Endothelial cell of umbilical vein (primary cell): Measurements from ENCODE around the gene KDM5B. TPM values are rescaled to one million over a fixed set of nuclear protein-coding genes. Genes with fewer than 3 reads are reported as not detected.

Source experiments
- BruUV-seq: library from RNA; stranded (reverse); fragments of 400-500 nt; replicated peaks from 2 replicates; lab custom pipeline; 2021; lab: Mats Ljungman, UMichigan
- CTCF ChIA-PET: fragments of 300-600, 350-600 bp; sonication (Branson Sonifier 250); formaldehyde crosslinking; loops from one replicate; lab custom pipeline; 2021; ENCODE audit warnings: antibody characterized with exemption, inconsistent platforms; lab: Charles Lee
- POLR2A ChIA-PET: fragments of 300-600, 350-600 bp; sonication (Branson Sonifier 250); formaldehyde crosslinking; loops from one replicate; lab custom pipeline; 2021; ENCODE audit warnings: antibody characterized with exemption, inconsistent platforms; lab: Charles Lee
- DNase-seq: peaks from one replicate; pipeline ENCODE4 v3.0.0-alpha.2; 2011; ENCODE audit warnings: low read depth, low spot score
- FAIRE-seq: peaks from 2 replicates; lab custom pipeline; 2011; peaks lifted over from hg19 to GRCh38; lab: Jason Lieb, UNC
- H2AFZ ChIP-seq: 2 replicates; pipeline ENCODE4 v1.6.0; 2012; ENCODE audit warnings: low read depth, low read length, control low read depth, inconsistent platforms
- H3K27ac ChIP-seq: 2 replicates; pipeline ENCODE4 v1.5.1; 2011; ENCODE audit warnings: low read depth, mild to moderate bottlenecking, control low read depth, low read length, moderate library complexity; ENCODE audit not compliant: insufficient read depth
- H3K27me3 ChIP-seq, 2 experiments: 2 replicates each; pipeline versions ENCODE4 v1.6.0 to v1.6.1; 2011; ENCODE audit warnings: low read length in 2 of 2, mixed read lengths in 1 of 2; ENCODE audit not compliant: control insufficient read depth in 2 of 2, insufficient read depth in 2 of 2
- H3K36me3 ChIP-seq, 2 experiments: 2 replicates in 1 of 2; 3 replicates in 1 of 2; pipeline ENCODE4 v1.5.1; 2011; ENCODE audit warnings: low read length in 2 of 2, mild to moderate bottlenecking in 1 of 2, moderate library complexity in 1 of 2; ENCODE audit not compliant: control insufficient read depth in 2 of 2, insufficient read depth in 2 of 2; ENCODE audit errors: extremely low read depth in 1 of 2
- H3K4me1 ChIP-seq: 3 replicates; pipeline ENCODE4 v1.5.1; 2011; ENCODE audit warnings: mild to moderate bottlenecking, low read length; ENCODE audit not compliant: control insufficient read depth, insufficient read depth; ENCODE audit errors: extremely low read depth
- H3K4me2 ChIP-seq: 2 replicates; pipeline ENCODE4 v1.6.1; 2011; ENCODE audit warnings: low read length, control low read depth, mixed read lengths; ENCODE audit not compliant: insufficient read depth
- H3K4me3 ChIP-seq, 3 experiments: fragments of 200-600 bp in 1 of 3; sonication (generic), shearing (Covaris generic) in 1 of 3; replicated peaks in 1 of 3; 2 replicates each; pipeline ENCODE4 v1.5.1; 2011 to 2016; ENCODE audit warnings: control low read depth in 3 of 3, low read length in 3 of 3, mild to moderate bottlenecking in 2 of 3, inconsistent platforms in 1 of 3, low read depth in 1 of 3, moderate library complexity in 1 of 3; ENCODE audit not compliant: insufficient read depth in 1 of 3
- H3K79me2 ChIP-seq: 2 replicates; pipeline ENCODE4 v1.6.0; 2012; ENCODE audit warnings: low read length, inconsistent platforms; ENCODE audit not compliant: control insufficient read depth, insufficient read depth
- H3K9ac ChIP-seq: replicated peaks from 2 replicates; pipeline ENCODE3; 2011; ENCODE audit warnings: low read length, control low read depth; ENCODE audit not compliant: insufficient read depth; ENCODE audit errors: extremely low read depth
- H3K9me1 ChIP-seq: replicated peaks from 3 replicates; pipeline ENCODE4 v1.6.0; 2011; ENCODE audit warnings: mild to moderate bottlenecking, low read length; ENCODE audit not compliant: control insufficient read depth, insufficient read depth; ENCODE audit errors: extremely low read depth
- H3K9me3 ChIP-seq: replicated peaks from 2 replicates; pipeline ENCODE4 v1.5.1; 2012; ENCODE audit warnings: low read length, inconsistent platforms; ENCODE audit not compliant: control insufficient read depth, insufficient read depth
- H4K20me1 ChIP-seq: replicated peaks from 2 replicates; pipeline ENCODE3; 2011; ENCODE audit warnings: mild to moderate bottlenecking, low read length; ENCODE audit not compliant: control insufficient read depth, insufficient read depth; ENCODE audit errors: extremely low read depth
- CTCF ChIP-seq, 2 donors: IDR thresholded peaks; 1 replicate in 1 of 2; 2 replicates in 1 of 2; pipeline ENCODE4 v1.5.1; 2011; ENCODE audit warnings: low read length in 2 of 2, mild to moderate bottlenecking in 2 of 2, moderate library complexity in 2 of 2, control low read depth in 1 of 2, inconsistent platforms in 1 of 2, low read depth in 1 of 2; ENCODE audit not compliant: insufficient read depth in 1 of 2; ENCODE audit errors: extremely low read depth in 1 of 2
- EZH2 ChIP-seq: IDR thresholded peaks from 2 replicates; pipeline ENCODE4 v1.6.1; 2012; ENCODE audit warnings: borderline replicate concordance, low read depth, mild to moderate bottlenecking, moderate library complexity, low read length, inconsistent platforms; ENCODE audit not compliant: severe bottlenecking
- FOS ChIP-seq: IDR thresholded peaks from 2 replicates; pipeline ENCODE4 v1.6.1; 2011; ENCODE audit warnings: mild to moderate bottlenecking, low read length, moderate library complexity, borderline replicate concordance; ENCODE audit not compliant: insufficient read depth
- GATA2 ChIP-seq: IDR thresholded peaks from 2 replicates; pipeline ENCODE4 v1.7.0; 2011; ENCODE audit warnings: low read depth, mild to moderate bottlenecking, moderate library complexity, mixed read lengths, low read length; ENCODE audit not compliant: insufficient read length, insufficient read depth
- JUN ChIP-seq: IDR thresholded peaks from 2 replicates; pipeline ENCODE4 v1.6.1; 2011; ENCODE audit warnings: borderline replicate concordance, low read depth; ENCODE audit not compliant: insufficient read length, insufficient read depth
- MAX ChIP-seq: IDR thresholded peaks from 2 replicates; pipeline ENCODE4 v1.6.1; 2011; ENCODE audit not compliant: insufficient read depth, insufficient read length
- MYC ChIP-seq: IDR thresholded peaks from one replicate; pipeline ENCODE4 v1.6.1; 2011; ENCODE audit warnings: mild to moderate bottlenecking, low read depth, low read length
- POLR2A ChIP-seq: IDR thresholded peaks from 2 replicates; pipeline ENCODE4 v1.6.1; 2012; ENCODE audit warnings: low read depth, mild to moderate bottlenecking, control low read depth, low read length
- POLR2AphosphoS5 ChIP-seq: IDR thresholded peaks from 2 replicates; pipeline ENCODE4 v1.6.1; 2012; ENCODE audit warnings: low read depth, mild to moderate bottlenecking, control low read depth, low read length, moderate library complexity; ENCODE audit not compliant: insufficient read depth
- dilution Hi-C: fragments of 300-500 bp; cut with MboI; formaldehyde crosslinking; loops from one replicate; pipeline ENCODE4 v1.15.0; 2019; ENCODE audit warnings: low sequenced_read_pairs; ENCODE audit not compliant: extremely low pct_ligation_motif_present
- intact Hi-C: fragments of 100-400 bp; cut with micrococcal nuclease; formaldehyde crosslinking; loops from one replicate; pipeline ENCODE4 v1.10.0; 2022
- polyA plus RNA-seq, 4 experiments: library from polyadenylated mRNA; depleted of rRNA in 3 of 4; stranded (reverse) in 3 of 4; unstranded in 1 of 4; fragments of >200 nt; gene quantifications; 2 replicates each; pipeline versions ENCODE4 v1.2.1 to v1.2.3, GENCODE V29; 2011 to 2012; ENCODE audit warnings: missing spikeins in 1 of 4
- small RNA-seq: library from RNA; depleted of rRNA; stranded (forward); fragments of <200 nt; gene quantifications from one replicate; pipeline ENCODE3, GENCODE V24; 2012; ENCODE audit warnings: low replicate concordance, low read depth; ENCODE audit not compliant: insufficient read depth, insufficient read length
- total RNA-seq: library from RNA; stranded (reverse); gene quantifications from 2 replicates; pipeline ENCODE4 v1.2.3, GENCODE V29; 2021

The KDM5B gene
- total and polyA plus RNA-seq, 2 donors (not counting 3 experiments of a cell fraction or from before 2014, with no cell fraction given), result 25.2 to 65.5 TPM

- Histone ChIP-seq H3K79me2 (no peaks in the 10 kb centered on the region), H3K9ac (no peak overlapping the region), H3K4me3 (no peak overlapping the region), H2AFZ (no peak overlapping the region), H3K4me2 (no peak overlapping the region), H3K4me1 (no peaks in the 10 kb centered on the region), H3K27ac (no peak overlapping the region), H3K9me3 (no peaks in the 10 kb centered on the region), H3K27me3 (peaks cover 12 to 16% of the 10 kb centered on the region in 2 experiments), H3K9me1 (no peaks in the 10 kb centered on the region), H3K36me3 (no peaks in the 10 kb centered on the region), H4K20me1 (no peaks in the 10 kb centered on the region)
- BruUV-seq, result no TSS peak
- CTCF ChIA-PET, result no interaction called here
- no peak for TF ChIP-seq GATA2
- no peak for TF ChIP-seq MAX
- TF ChIP-seq FOS, result no peak
- TF ChIP-seq POLR2A, result no peak
- no peak for TF ChIP-seq POLR2AphosphoS5
- TF ChIP-seq MYC, result no peak
- no peak for TF ChIP-seq JUN
- TF ChIP-seq CTCF (IDR thresholded peaks at IDR 0.05; ENCODE audit: extremely low read depth in 1 of 2, insufficient read depth in 1 of 2, low read depth in 1 of 2, low read length in 2 of 2), result no peak
- no peak for TF ChIP-seq EZH2
- intact Hi-C loops (no loop called here), dilution Hi-C loops (no loop called here)
- POLR2A ChIA-PET, result no interaction called here
- DNase-seq, result no peak
- no peak for FAIRE-seq
Observed at GRCh38 chr1:202677433-202677832, 130.8 kb downstream of the KDM5B start.

Small RNAs within 50 kb of the gene (small RNA-seq; reads per million reads assigned to genes)
- gene AC098934.3, result not detected

Other genes starting within 250 kb of the KDM5B start
- gene SYT2, start 98.0 kb downstream of the KDM5B start, total RNA-seq, result not detected in 2 replicates
- not detected in 2 replicates for gene SYT2, start 98.0 kb downstream of the KDM5B start, polyA plus RNA-seq
- gene PCAT6, start 2.5 kb upstream of the KDM5B start, total RNA-seq, result 1.5 and 1.7 TPM in 2 replicates
- gene PCAT6, start 2.5 kb upstream of the KDM5B start, polyA plus RNA-seq, result 2.4 and 2.9 TPM in 2 replicates
- gene RABIF, start 80.7 kb upstream of the KDM5B start, total RNA-seq, result 13.1 and 15.8 TPM in 2 replicates
- gene RABIF, start 80.7 kb upstream of the KDM5B start, polyA plus RNA-seq, result 15.4 and 17.1 TPM in 2 replicates
- 22.8 and 25.2 TPM in 2 replicates for gene KLHL12, start 118.8 kb upstream of the KDM5B start, total RNA-seq
- gene KLHL12, start 118.8 kb upstream of the KDM5B start, polyA plus RNA-seq, result 20.6 and 23.0 TPM in 2 replicates
- 66.9 and 67.2 TPM in 2 replicates for gene ADIPOR1, start 149.9 kb upstream of the KDM5B start, total RNA-seq
- gene ADIPOR1, start 149.9 kb upstream of the KDM5B start, polyA plus RNA-seq, result 122 and 135 TPM in 2 replicates
- gene CYB5R1, start 158.8 kb upstream of the KDM5B start, total RNA-seq, result 28.8 and 32.2 TPM in 2 replicates
- gene CYB5R1, start 158.8 kb upstream of the KDM5B start, polyA plus RNA-seq, result 28.0 and 29.0 TPM in 2 replicates
- 59.4 and 65.5 TPM in 2 replicates for gene TMEM183A, start 199.0 kb upstream of the KDM5B start, total RNA-seq
- 92.1 and 110 TPM in 2 replicates for gene TMEM183A, start 199.0 kb upstream of the KDM5B start, polyA plus RNA-seq
- gene PPFIA4, start 218.1 kb upstream of the KDM5B start, total RNA-seq, result 0.16 and 0.22 TPM in 2 replicates
- gene PPFIA4, start 218.1 kb upstream of the KDM5B start, polyA plus RNA-seq, result 0.13 and 0.17 TPM in 2 replicates